Endothelial cell of umbilical vein (primary cell): ENCODE data around the gene CARHSP1. TPM values are rescaled to one million over a fixed set of nuclear protein-coding genes. Genes with fewer than 3 reads are reported as not detected.

ENCODE experiments used
- BruUV-seq: library from RNA; stranded (reverse); fragments of 400-500 nt; replicated peaks from 2 replicates; lab custom pipeline; 2021; lab: Mats Ljungman, UMichigan
- CTCF ChIA-PET: fragments of 300-600, 350-600 bp; sonication (Branson Sonifier 250); formaldehyde crosslinking; loops from one replicate; lab custom pipeline; 2021; ENCODE audit warnings: antibody characterized with exemption, inconsistent platforms; lab: Charles Lee
- POLR2A ChIA-PET: fragments of 300-600, 350-600 bp; sonication (Branson Sonifier 250); formaldehyde crosslinking; loops from one replicate; lab custom pipeline; 2021; ENCODE audit warnings: antibody characterized with exemption, inconsistent platforms; lab: Charles Lee
- DNase-seq: peaks from one replicate; pipeline ENCODE4 v3.0.0-alpha.2; 2011; ENCODE audit warnings: low read depth, low spot score
- FAIRE-seq: peaks from 2 replicates; lab custom pipeline; 2011; peaks lifted over from hg19 to GRCh38; lab: Jason Lieb, UNC
- H2AFZ ChIP-seq: 2 replicates; pipeline ENCODE4 v1.6.0; 2012; ENCODE audit warnings: low read depth, low read length, control low read depth, inconsistent platforms
- H3K27ac ChIP-seq: 2 replicates; pipeline ENCODE4 v1.5.1; 2011; ENCODE audit warnings: low read depth, mild to moderate bottlenecking, control low read depth, low read length, moderate library complexity; ENCODE audit not compliant: insufficient read depth
- H3K27me3 ChIP-seq, 2 experiments: 2 replicates each; pipeline versions ENCODE4 v1.6.0 to v1.6.1; 2011; ENCODE audit warnings: low read length in 2 of 2, mixed read lengths in 1 of 2; ENCODE audit not compliant: control insufficient read depth in 2 of 2, insufficient read depth in 2 of 2
- H3K36me3 ChIP-seq, 2 experiments: 2 replicates in 1 of 2; 3 replicates in 1 of 2; pipeline ENCODE4 v1.5.1; 2011; ENCODE audit warnings: low read length in 2 of 2, mild to moderate bottlenecking in 1 of 2, moderate library complexity in 1 of 2; ENCODE audit not compliant: control insufficient read depth in 2 of 2, insufficient read depth in 2 of 2; ENCODE audit errors: extremely low read depth in 1 of 2
- H3K4me1 ChIP-seq: 3 replicates; pipeline ENCODE4 v1.5.1; 2011; ENCODE audit warnings: mild to moderate bottlenecking, low read length; ENCODE audit not compliant: control insufficient read depth, insufficient read depth; ENCODE audit errors: extremely low read depth
- H3K4me2 ChIP-seq: 2 replicates; pipeline ENCODE4 v1.6.1; 2011; ENCODE audit warnings: low read length, control low read depth, mixed read lengths; ENCODE audit not compliant: insufficient read depth
- H3K4me3 ChIP-seq, 3 experiments: fragments of 200-600 bp in 1 of 3; sonication (generic), shearing (Covaris generic) in 1 of 3; replicated peaks in 1 of 3; 2 replicates each; pipeline ENCODE4 v1.5.1; 2011 to 2016; ENCODE audit warnings: control low read depth in 3 of 3, low read length in 3 of 3, mild to moderate bottlenecking in 2 of 3, inconsistent platforms in 1 of 3, low read depth in 1 of 3, moderate library complexity in 1 of 3; ENCODE audit not compliant: insufficient read depth in 1 of 3
- H3K79me2 ChIP-seq: 2 replicates; pipeline ENCODE4 v1.6.0; 2012; ENCODE audit warnings: low read length, inconsistent platforms; ENCODE audit not compliant: control insufficient read depth, insufficient read depth
- H3K9ac ChIP-seq: replicated peaks from 2 replicates; pipeline ENCODE3; 2011; ENCODE audit warnings: low read length, control low read depth; ENCODE audit not compliant: insufficient read depth; ENCODE audit errors: extremely low read depth
- H3K9me1 ChIP-seq: replicated peaks from 3 replicates; pipeline ENCODE4 v1.6.0; 2011; ENCODE audit warnings: mild to moderate bottlenecking, low read length; ENCODE audit not compliant: control insufficient read depth, insufficient read depth; ENCODE audit errors: extremely low read depth
- H3K9me3 ChIP-seq: replicated peaks from 2 replicates; pipeline ENCODE4 v1.5.1; 2012; ENCODE audit warnings: low read length, inconsistent platforms; ENCODE audit not compliant: control insufficient read depth, insufficient read depth
- H4K20me1 ChIP-seq: replicated peaks from 2 replicates; pipeline ENCODE3; 2011; ENCODE audit warnings: mild to moderate bottlenecking, low read length; ENCODE audit not compliant: control insufficient read depth, insufficient read depth; ENCODE audit errors: extremely low read depth
- FOS ChIP-seq: IDR thresholded peaks from 2 replicates; pipeline ENCODE4 v1.6.1; 2011; ENCODE audit warnings: mild to moderate bottlenecking, low read length, moderate library complexity, borderline replicate concordance; ENCODE audit not compliant: insufficient read depth
- GATA2 ChIP-seq: IDR thresholded peaks from 2 replicates; pipeline ENCODE4 v1.7.0; 2011; ENCODE audit warnings: low read depth, mild to moderate bottlenecking, moderate library complexity, mixed read lengths, low read length; ENCODE audit not compliant: insufficient read length, insufficient read depth
- POLR2A ChIP-seq: IDR thresholded peaks from 2 replicates; pipeline ENCODE4 v1.6.1; 2012; ENCODE audit warnings: low read depth, mild to moderate bottlenecking, control low read depth, low read length
- POLR2AphosphoS5 ChIP-seq: IDR thresholded peaks from 2 replicates; pipeline ENCODE4 v1.6.1; 2012; ENCODE audit warnings: low read depth, mild to moderate bottlenecking, control low read depth, low read length, moderate library complexity; ENCODE audit not compliant: insufficient read depth
- dilution Hi-C: fragments of 300-500 bp; cut with MboI; formaldehyde crosslinking; loops from one replicate; pipeline ENCODE4 v1.15.0; 2019; ENCODE audit warnings: low sequenced_read_pairs; ENCODE audit not compliant: extremely low pct_ligation_motif_present
- intact Hi-C: fragments of 100-400 bp; cut with micrococcal nuclease; formaldehyde crosslinking; loops from one replicate; pipeline ENCODE4 v1.10.0; 2022
- polyA plus RNA-seq, 4 experiments: library from polyadenylated mRNA; depleted of rRNA in 3 of 4; stranded (reverse) in 3 of 4; unstranded in 1 of 4; fragments of >200 nt; gene quantifications; 2 replicates each; pipeline versions ENCODE4 v1.2.1 to v1.2.3, GENCODE V29; 2011 to 2012; ENCODE audit warnings: missing spikeins in 1 of 4
- total RNA-seq: library from RNA; stranded (reverse); gene quantifications from 2 replicates; pipeline ENCODE4 v1.2.3, GENCODE V29; 2021
- TF ChIP-seq, protein P1 (sequence below), 2 donors: IDR thresholded peaks; 1 replicate in 1 of 2; 2 replicates in 1 of 2; pipeline ENCODE4 v1.5.1; 2011; ENCODE audit warnings: low read length in 2 of 2, mild to moderate bottlenecking in 2 of 2, moderate library complexity in 2 of 2, control low read depth in 1 of 2, inconsistent platforms in 1 of 2, low read depth in 1 of 2; ENCODE audit not compliant: insufficient read depth in 1 of 2; ENCODE audit errors: extremely low read depth in 1 of 2
- TF ChIP-seq, protein P2 (sequence below): IDR thresholded peaks from 2 replicates; pipeline ENCODE4 v1.6.1; 2011; ENCODE audit not compliant: insufficient read depth, insufficient read length

CARHSP1 gene
- total and polyA plus RNA-seq, 2 donors (not counting 3 experiments of a cell fraction or from before 2014, with no cell fraction given), result 64.9 to 72.5 TPM

DNA sequence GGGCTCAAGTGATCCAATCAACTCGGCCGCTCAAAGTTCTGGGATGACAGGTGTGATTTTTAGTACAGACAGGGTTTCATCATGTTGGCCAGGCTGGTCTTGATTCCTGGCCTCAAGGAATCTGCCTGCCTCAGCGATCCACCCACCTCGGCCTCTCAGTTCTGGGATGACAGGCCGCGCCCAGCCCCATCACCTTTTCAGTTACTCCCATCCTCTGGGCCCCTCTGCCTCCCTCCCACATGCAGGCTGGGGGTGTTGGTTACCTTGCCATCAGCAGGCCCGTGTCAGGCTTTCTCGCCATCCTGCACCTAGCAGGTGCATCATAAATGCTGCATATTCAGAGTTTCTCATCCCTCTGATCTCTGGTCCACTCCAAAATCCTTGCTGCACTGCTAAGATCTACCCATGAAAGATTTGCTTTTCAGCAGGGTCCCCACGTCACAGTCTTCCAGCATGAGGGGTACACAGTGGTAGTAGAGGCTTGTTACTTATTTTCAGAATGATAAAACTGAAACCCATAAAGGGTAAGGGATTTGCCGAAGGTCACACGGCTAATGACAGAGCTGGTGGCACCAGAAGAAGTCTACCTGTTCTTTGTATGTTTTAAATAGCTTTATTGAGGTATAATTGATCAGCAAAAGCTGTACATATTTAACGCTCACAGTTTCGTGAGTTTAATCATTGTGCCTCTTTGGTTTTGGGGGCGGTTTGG, 54.6 kb downstream of the CARHSP1 start:
- H3K4me3 ChIP-seq, result no peak overlapping the region
- H3K9me1 ChIP-seq, result no peaks in the 10 kb centered on the region
- intact Hi-C loops (no loop called here), dilution Hi-C loops (no loop called here)
- ChIA-PET CTCF (no interaction called here), POLR2A (no interaction called here)
- BruUV-seq, result no TSS peak
- no peaks in the 10 kb centered on the region for H3K4me1 ChIP-seq
- no peak for DNase-seq
- TF ChIP-seq FOS (no peak), POLR2A (no peak), GATA2 (no peak), POLR2AphosphoS5 (no peak)
- TF ChIP-seq, protein P1, sequence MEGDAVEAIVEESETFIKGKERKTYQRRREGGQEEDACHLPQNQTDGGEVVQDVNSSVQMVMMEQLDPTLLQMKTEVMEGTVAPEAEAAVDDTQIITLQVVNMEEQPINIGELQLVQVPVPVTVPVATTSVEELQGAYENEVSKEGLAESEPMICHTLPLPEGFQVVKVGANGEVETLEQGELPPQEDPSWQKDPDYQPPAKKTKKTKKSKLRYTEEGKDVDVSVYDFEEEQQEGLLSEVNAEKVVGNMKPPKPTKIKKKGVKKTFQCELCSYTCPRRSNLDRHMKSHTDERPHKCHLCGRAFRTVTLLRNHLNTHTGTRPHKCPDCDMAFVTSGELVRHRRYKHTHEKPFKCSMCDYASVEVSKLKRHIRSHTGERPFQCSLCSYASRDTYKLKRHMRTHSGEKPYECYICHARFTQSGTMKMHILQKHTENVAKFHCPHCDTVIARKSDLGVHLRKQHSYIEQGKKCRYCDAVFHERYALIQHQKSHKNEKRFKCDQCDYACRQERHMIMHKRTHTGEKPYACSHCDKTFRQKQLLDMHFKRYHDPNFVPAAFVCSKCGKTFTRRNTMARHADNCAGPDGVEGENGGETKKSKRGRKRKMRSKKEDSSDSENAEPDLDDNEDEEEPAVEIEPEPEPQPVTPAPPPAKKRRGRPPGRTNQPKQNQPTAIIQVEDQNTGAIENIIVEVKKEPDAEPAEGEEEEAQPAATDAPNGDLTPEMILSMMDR (IDR thresholded peaks at IDR 0.05; ENCODE audit: extremely low read depth in 1 of 2, insufficient read depth in 1 of 2, low read depth in 1 of 2, low read length in 2 of 2), result no peak
- TF ChIP-seq, protein P2, sequence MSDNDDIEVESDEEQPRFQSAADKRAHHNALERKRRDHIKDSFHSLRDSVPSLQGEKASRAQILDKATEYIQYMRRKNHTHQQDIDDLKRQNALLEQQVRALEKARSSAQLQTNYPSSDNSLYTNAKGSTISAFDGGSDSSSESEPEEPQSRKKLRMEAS, result no peak
- H2AFZ ChIP-seq, result no peak overlapping the region
- no peaks in the 10 kb centered on the region for H3K27me3 ChIP-seq
- no peaks in the 10 kb centered on the region for H4K20me1 ChIP-seq
- no peak overlapping the region for H3K9ac ChIP-seq
- H3K27ac ChIP-seq, result no peak overlapping the region
- peaks cover 43 to 51% of the 10 kb centered on the region in 2 experiments for H3K36me3 ChIP-seq
- no peak for FAIRE-seq
- H3K9me3 ChIP-seq, result no peaks in the 10 kb centered on the region
- no peak overlapping the region for H3K4me2 ChIP-seq
- no peaks in the 10 kb centered on the region for H3K79me2 ChIP-seq
